Body of pancreas (tissue), 4 donors: Measurements from ENCODE around the gene RAB12. TPM values are rescaled to one million over a fixed set of nuclear protein-coding genes. Genes with fewer than 3 reads are reported as not detected.

ENCODE experiments used
- ATAC-seq: fragments of 150-250 bp; one replicate; pipeline ENCODE4 v1.9.1; 2016
- DNase-seq, 4 donors: peaks; one replicate each; pipeline ENCODE4 v3.0.0-alpha.2; 2019
- H3K27ac ChIP-seq, 4 donors: fragments of 200-600 bp; sonication (generic); 1 replicate in 3 of 4; 2 replicates in 1 of 4; pipeline versions ENCODE4 v1.5.1 to v1.6.1; 2016 to 2019; ENCODE audit warnings: mild to moderate bottlenecking in 1 of 4, mixed read lengths in 1 of 4, moderate library complexity in 1 of 4
- H3K27me3 ChIP-seq, 2 donors: fragments of 200-600 bp; sonication (generic); one replicate each; pipeline ENCODE4 v1.6.0; 2016; ENCODE audit warnings: mild to moderate bottlenecking in 1 of 2
- H3K36me3 ChIP-seq, 2 donors: fragments of 200-600 bp; sonication (generic); replicated peaks in 1 of 2; 2 replicates each; pipeline ENCODE4 v1.5.1; 2016; ENCODE audit warnings: low read depth in 2 of 2; ENCODE audit not compliant: insufficient read depth in 1 of 2
- H3K4me1 ChIP-seq: fragments of 200-600 bp; sonication (generic); one replicate; pipeline ENCODE4 v1.6.0; 2016
- H3K4me3 ChIP-seq, 2 donors: fragments of 200-600 bp; sonication (generic); 1 replicate in 1 of 2; 2 replicates in 1 of 2; pipeline ENCODE4 v1.5.1; 2016 to 2019
- H3K9me3 ChIP-seq, 3 donors: fragments of 200-600 bp; sonication (generic); 1 replicate in 2 of 3; 2 replicates in 1 of 3; pipeline ENCODE4 v1.5.1; 2016
- POLR2A ChIP-seq, 3 donors: fragments of 450-650 bp; IDR thresholded peaks; one replicate each; pipeline ENCODE4 v1.6.1; 2016; ENCODE audit warnings: antibody characterized with exemption in 3 of 3, mild to moderate bottlenecking in 2 of 3
- WGBS, 2 donors: methylation state at CpG; one replicate each; pipeline ENCODE4 v1.1.5; 2017; 5-methylcytosine and 5-hydroxymethylcytosine counted together
- intact Hi-C: fragments of 100-400 bp; cut with DNase I; formaldehyde crosslinking; loops from one replicate; pipeline ENCODE4 v1.15.1; 2023
- total RNA-seq, 2 donors: library from RNA; depleted of rRNA; stranded (reverse); fragments of >200 nt; gene quantifications; one replicate each; pipeline ENCODE4 v1.1.0, GENCODE V29; 2016
- TF ChIP-seq, protein P1 (sequence below), 7 experiments: fragments of 450-650 bp in 4 of 7; fragments of 200-600 bp in 3 of 7; sonication (generic) in 3 of 7; IDR thresholded peaks; one replicate each; pipeline ENCODE4 v1.5.1; 2016 to 2019; ENCODE audit warnings: antibody characterized with exemption in 7 of 7

The RAB12 gene
- total RNA-seq, 2 donors from 2014 or later = 18.9 to 26.7 TPM

DNA sequence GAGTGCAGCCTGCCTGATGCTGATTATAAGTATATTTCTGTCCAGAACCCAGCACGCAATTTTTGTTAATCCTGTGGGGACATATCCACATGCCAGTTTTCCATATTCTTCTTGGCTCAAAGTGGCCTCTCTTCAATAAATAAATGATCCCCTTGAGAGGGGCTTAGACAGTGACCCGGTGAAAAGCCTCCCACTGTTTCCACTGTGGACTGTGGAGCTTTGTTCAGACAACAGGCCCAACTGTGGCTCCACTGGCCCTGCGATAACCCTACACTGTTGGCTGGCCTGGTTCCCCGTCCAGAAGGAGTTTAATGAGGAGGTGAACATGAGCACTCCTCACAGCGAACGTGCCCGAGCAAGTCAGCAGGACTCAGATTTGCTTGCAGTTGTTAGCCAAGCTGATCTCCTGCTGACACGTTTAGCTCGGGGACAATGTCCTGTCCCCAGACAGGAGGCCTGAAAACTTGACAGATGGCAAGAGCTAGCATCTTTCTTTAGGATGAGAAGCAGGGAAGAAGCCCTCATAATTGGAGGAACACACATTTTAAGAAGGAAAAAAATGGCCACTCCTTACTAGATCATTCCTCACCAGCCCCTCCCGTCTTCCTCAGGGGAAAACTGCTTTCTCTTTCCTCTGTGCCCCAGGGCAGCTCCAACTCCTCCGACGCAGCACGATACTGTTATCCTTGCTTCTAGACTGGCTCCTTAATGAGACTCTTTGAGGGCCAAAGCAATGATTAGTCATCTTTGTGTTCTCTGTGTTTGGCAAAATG is 76.1 kb downstream of the RAB12 start:
- Histone ChIP-seq H3K27me3 (no peaks in the 10 kb centered on the region), H3K4me1 (no peaks in the 10 kb centered on the region), H3K36me3 (no peaks in the 10 kb centered on the region), H3K27ac (no peak overlapping the region), H3K4me3 (no peak overlapping the region), H3K9me3 (no peaks in the 10 kb centered on the region)
- TF ChIP-seq, protein P1, sequence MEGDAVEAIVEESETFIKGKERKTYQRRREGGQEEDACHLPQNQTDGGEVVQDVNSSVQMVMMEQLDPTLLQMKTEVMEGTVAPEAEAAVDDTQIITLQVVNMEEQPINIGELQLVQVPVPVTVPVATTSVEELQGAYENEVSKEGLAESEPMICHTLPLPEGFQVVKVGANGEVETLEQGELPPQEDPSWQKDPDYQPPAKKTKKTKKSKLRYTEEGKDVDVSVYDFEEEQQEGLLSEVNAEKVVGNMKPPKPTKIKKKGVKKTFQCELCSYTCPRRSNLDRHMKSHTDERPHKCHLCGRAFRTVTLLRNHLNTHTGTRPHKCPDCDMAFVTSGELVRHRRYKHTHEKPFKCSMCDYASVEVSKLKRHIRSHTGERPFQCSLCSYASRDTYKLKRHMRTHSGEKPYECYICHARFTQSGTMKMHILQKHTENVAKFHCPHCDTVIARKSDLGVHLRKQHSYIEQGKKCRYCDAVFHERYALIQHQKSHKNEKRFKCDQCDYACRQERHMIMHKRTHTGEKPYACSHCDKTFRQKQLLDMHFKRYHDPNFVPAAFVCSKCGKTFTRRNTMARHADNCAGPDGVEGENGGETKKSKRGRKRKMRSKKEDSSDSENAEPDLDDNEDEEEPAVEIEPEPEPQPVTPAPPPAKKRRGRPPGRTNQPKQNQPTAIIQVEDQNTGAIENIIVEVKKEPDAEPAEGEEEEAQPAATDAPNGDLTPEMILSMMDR (IDR thresholded peaks at IDR 0.05) = no peak
- TF ChIP-seq POLR2A (IDR thresholded peaks at IDR 0.05) = no peak
- intact Hi-C loops = no loop called here
- 80 to 86% methylated on average over 13 of the region's 13 CpGs for WGBS, 2 donors
- ATAC-seq = no peak
- no peak for DNase-seq

DNA sequence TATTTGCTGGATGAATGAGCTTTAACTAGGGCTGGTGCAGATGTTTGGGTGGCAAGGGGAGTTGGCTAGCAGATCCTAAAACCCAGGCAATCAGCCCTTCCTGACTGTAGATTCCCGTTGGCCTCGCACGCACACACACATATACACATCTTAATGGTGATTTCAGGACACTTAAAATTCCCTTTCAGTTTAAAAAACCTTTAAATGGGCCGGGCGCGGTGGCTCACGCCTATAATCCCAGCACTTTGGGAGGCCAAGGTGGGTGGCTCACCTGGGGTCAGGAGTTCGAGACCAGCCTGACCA is 76.6 kb downstream of the RAB12 start:
- H3K36me3 ChIP-seq = no peaks in the 10 kb centered on the region
- no peak overlapping the region for H3K27ac ChIP-seq
- H3K4me3 ChIP-seq = no peak overlapping the region
- intact Hi-C loops = no loop called here
- DNase-seq (no peak), ATAC-seq (no peak)
- no peak for TF ChIP-seq POLR2A (IDR thresholded peaks at IDR 0.05)
- TF ChIP-seq, protein P1 (IDR thresholded peaks at IDR 0.05) = no peak
- H3K27me3 ChIP-seq = no peaks in the 10 kb centered on the region
- H3K4me1 ChIP-seq = no peaks in the 10 kb centered on the region
- 95 to 97% methylated on average over 8 of the region's 8 CpGs for WGBS, 2 donors
- H3K9me3 ChIP-seq = no peaks in the 10 kb centered on the region

DNA sequence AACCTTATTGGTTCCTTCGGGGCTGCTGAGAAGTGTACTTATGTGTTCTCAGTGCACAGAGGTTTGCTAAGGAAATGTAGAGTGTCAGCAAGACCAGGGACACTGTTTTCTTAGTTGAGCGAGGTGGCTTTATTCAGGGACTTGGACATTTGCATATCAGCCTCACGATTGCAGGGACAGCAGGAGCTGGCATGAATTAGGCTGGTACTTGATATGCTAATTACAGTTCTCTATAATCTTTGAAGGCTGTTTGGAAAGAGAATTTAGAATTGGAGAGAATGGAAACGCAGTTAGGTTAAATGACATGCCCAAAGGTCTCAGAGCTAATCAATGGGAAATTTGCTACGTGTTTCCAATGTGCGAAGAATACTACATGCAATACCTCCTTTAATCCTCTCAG is 77.4 kb downstream of the RAB12 start:
- WGBS, 2 donors = 47 to 51% methylated on average over 6 of the region's 6 CpGs
- Histone ChIP-seq H3K36me3 (no peaks in the 10 kb centered on the region), H3K4me3 (no peak overlapping the region), H3K9me3 (no peaks in the 10 kb centered on the region), H3K27ac (no peak overlapping the region), H3K4me1 (no peaks in the 10 kb centered on the region), H3K27me3 (no peaks in the 10 kb centered on the region)
- TF ChIP-seq, protein P1 (IDR thresholded peaks at IDR 0.05) = no peak
- no peak for TF ChIP-seq POLR2A (IDR thresholded peaks at IDR 0.05)
- intact Hi-C loops = no loop called here
- ATAC-seq = no peak
- no peak for DNase-seq

DNA sequence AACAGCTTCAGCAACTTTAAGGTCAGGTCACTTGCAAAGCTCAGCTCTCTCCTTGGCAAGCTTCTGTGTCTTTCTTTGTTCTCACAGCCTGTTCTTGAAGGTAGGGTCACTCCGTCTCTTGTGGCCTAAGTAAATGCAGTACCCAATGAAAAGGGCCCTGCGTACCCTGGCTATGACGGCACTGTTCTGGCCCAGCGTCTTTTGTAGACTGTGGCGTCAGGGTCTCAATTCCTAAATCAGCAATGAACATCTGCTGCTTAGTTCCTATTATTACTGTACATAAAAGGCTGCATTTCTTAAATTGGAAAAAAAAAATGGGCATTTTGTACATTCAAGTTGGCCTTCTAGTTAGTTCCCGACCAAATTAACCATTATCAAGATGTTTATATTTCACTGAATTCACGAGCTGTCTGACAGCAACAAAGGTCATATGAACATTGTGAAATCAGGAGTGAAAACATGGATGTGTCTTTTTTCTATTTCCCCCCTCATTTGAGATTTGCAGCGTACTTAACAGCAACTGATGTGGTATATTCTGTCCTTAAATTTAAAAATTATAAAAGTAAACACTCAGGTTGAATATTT is 79.1 kb downstream of the RAB12 start:
- ATAC-seq (no peak), DNase-seq (no peak)
- Histone ChIP-seq H3K9me3 (no peaks in the 10 kb centered on the region), H3K27ac (no peak overlapping the region), H3K36me3 (no peaks in the 10 kb centered on the region), H3K4me1 (no peaks in the 10 kb centered on the region), H3K27me3 (no peaks in the 10 kb centered on the region), H3K4me3 (no peak overlapping the region)
- WGBS, 2 donors = 74 to 80% methylated on average over 8 of the region's 8 CpGs
- intact Hi-C loops = no loop called here
- no peak for TF ChIP-seq POLR2A (IDR thresholded peaks at IDR 0.05)
- TF ChIP-seq, protein P1 (IDR thresholded peaks at IDR 0.05) = no peak

DNA sequence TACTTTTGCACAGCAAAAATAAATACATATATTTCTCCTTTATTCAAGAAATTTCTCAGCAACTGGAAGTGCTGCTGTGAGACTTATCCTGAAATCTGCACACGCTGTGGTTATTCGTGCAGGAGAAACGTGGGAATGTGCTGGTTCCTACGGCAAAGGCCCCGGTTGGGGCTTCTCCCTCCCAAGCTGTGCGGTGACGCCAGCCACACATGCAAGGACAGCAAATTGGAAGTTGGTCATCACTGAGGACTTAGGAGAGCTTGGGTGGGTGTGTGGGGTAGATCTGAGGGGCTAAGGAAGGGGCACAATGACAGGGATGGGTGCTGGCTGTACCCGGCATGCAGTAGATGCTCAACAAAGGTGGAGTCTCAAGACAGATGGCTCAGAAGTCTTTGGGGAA is 79.6 kb downstream of the RAB12 start:
- no peaks in the 10 kb centered on the region for H3K36me3 ChIP-seq
- intact Hi-C loops = no loop called here
- no peak overlapping the region for H3K4me3 ChIP-seq
- TF ChIP-seq, protein P1 (IDR thresholded peaks at IDR 0.05) = no peak
- no peak for TF ChIP-seq POLR2A (IDR thresholded peaks at IDR 0.05)
- 89 to 93% methylated on average over 8 of the region's 8 CpGs for WGBS, 2 donors
- H3K27me3 ChIP-seq = no peaks in the 10 kb centered on the region
- ATAC-seq = no peak
- no peaks in the 10 kb centered on the region for H3K4me1 ChIP-seq
- no peak for DNase-seq
- H3K9me3 ChIP-seq = no peaks in the 10 kb centered on the region
- no peak overlapping the region for H3K27ac ChIP-seq
